ENCODE measurements around the gene ZNF761.

GRCh38 chr19:53471916-53472315 is 40.1 kb downstream of the ZNF761 start:
- TF ChIP-seq CREB3 (CRISPR knock-in tag; IDR thresholded peaks at IDR 0.05) (no peak), SMAD9 (CRISPR knock-in tag; IDR thresholded peaks at IDR 0.05) (no peak), CAMTA2 (CRISPR knock-in tag; IDR thresholded peaks at IDR 0.05; ENCODE audit: borderline replicate concordance) (no peak), BHLHE40 (IDR thresholded peaks at IDR 0.05; ENCODE audit: low read length) (no peak)

Data from HepG2 (cell line).